PC-3 (cell line): ENCODE measurements around the gene CD81. TPM values are rescaled to one million over a fixed set of nuclear protein-coding genes. Genes with fewer than 3 reads are reported as not detected.

ENCODE experiments used
- ATAC-seq: fragments of 200-7000 bp; cut with Tn5 transposase; 2 replicates; pipeline ENCODE4 v1.9.1; 2020; ENCODE audit warnings: mild to moderate bottlenecking, moderate library complexity
- BruUV-seq: library from RNA; stranded (reverse); fragments of 400-500 nt; replicated peaks from 2 replicates; lab custom pipeline; 2021; lab: Mats Ljungman, UMichigan
- CTCF ChIA-PET: fragments of 300-600 bp; sonication (Branson Sonifier 250); formaldehyde crosslinking; loops from one replicate; lab custom pipeline; 2022; ENCODE audit warnings: antibody characterized with exemption; lab: Charles Lee
- POLR2A ChIA-PET: fragments of 300-600 bp; sonication (Branson Sonifier 250); formaldehyde crosslinking; loops from one replicate; lab custom pipeline; 2022; ENCODE audit warnings: antibody characterized with exemption; ENCODE audit not compliant: unreplicated experiment; lab: Charles Lee
- DNase-seq: peaks from one replicate; pipeline ENCODE4 v3.0.0-alpha.2; 2015
- H2AFZ ChIP-seq: fragments of 300-600 bp; sonication (generic); 2 replicates; pipeline ENCODE4 v1.6.0; 2016; ENCODE audit warnings: antibody characterized with exemption, low read length
- H3F3A ChIP-seq: fragments of 300-600 bp; sonication (generic); one replicate; pipeline ENCODE4 v1.6.0; 2017; ENCODE audit warnings: antibody characterized with exemption, low read length, control low read depth, mild to moderate bottlenecking; ENCODE audit not compliant: unreplicated experiment
- H3K27ac ChIP-seq: fragments of 300-600 bp; sonication (generic); 2 replicates; pipeline ENCODE4 v1.5.1; 2016; ENCODE audit warnings: mild to moderate bottlenecking, low read length
- H3K27me3 ChIP-seq: fragments of 300-600 bp; sonication (generic); 2 replicates; pipeline ENCODE4 v1.6.1; 2016; ENCODE audit warnings: low read length, mixed read lengths
- H3K36me3 ChIP-seq: fragments of 300-600 bp; sonication (generic); 2 replicates; pipeline ENCODE4 v1.6.1; 2016; ENCODE audit warnings: low read depth, mixed run types, low read length, mixed read lengths
- H3K4me1 ChIP-seq: fragments of 300-600 bp; sonication (generic); 2 replicates; pipeline ENCODE4 v1.5.1; 2016; ENCODE audit warnings: low read length; ENCODE audit not compliant: insufficient read depth
- H3K4me2 ChIP-seq: fragments of 300-600 bp; sonication (generic); 2 replicates; pipeline ENCODE4 v1.6.0; 2016; ENCODE audit warnings: low read length
- H3K4me3 ChIP-seq: fragments of 300-600 bp; sonication (generic); 2 replicates; pipeline ENCODE4 v1.5.1; 2016; ENCODE audit warnings: mild to moderate bottlenecking, low read length, mixed read lengths
- H3K79me2 ChIP-seq: fragments of 300-600 bp; sonication (generic); 2 replicates; pipeline ENCODE4 v1.6.1; 2017; ENCODE audit warnings: low read length, mixed read lengths
- H3K9ac ChIP-seq: fragments of 300-600 bp; sonication (generic); 2 replicates; pipeline ENCODE4 v1.6.0; 2016; ENCODE audit warnings: mild to moderate bottlenecking, low read length
- H3K9me2 ChIP-seq: fragments of 300-600 bp; sonication (generic); replicated peaks from 2 replicates; pipeline ENCODE4 v1.6.1; 2016; ENCODE audit warnings: mixed run types, low read length, mixed read lengths
- H3K9me3 ChIP-seq: fragments of 300-600 bp; sonication (generic); 2 replicates; pipeline ENCODE4 v1.6.1; 2016; ENCODE audit warnings: low read length, mixed read lengths
- H4K20me1 ChIP-seq: fragments of 300-600 bp; sonication (generic); 2 replicates; pipeline ENCODE4 v1.6.1; 2016; ENCODE audit warnings: low read length, mixed read lengths
- EZH2 ChIP-seq: fragments of 300-600 bp; sonication (generic); IDR thresholded peaks from one replicate; pipeline ENCODE4 v1.6.1; 2017; ENCODE audit warnings: antibody characterized with exemption, mild to moderate bottlenecking, low read length; ENCODE audit not compliant: unreplicated experiment
- EZH2phosphoT487 ChIP-seq: fragments of 300-600 bp; sonication (generic); IDR thresholded peaks from 2 replicates; pipeline ENCODE4 v1.6.1; 2018; ENCODE audit warnings: mild to moderate bottlenecking, antibody characterized with exemption, low read length, borderline replicate concordance
- intact Hi-C: fragments of 100-400 bp; cut with micrococcal nuclease; formaldehyde crosslinking; loops from 2 replicates; pipeline ENCODE4 v1.9.0; 2023
- total RNA-seq: library from RNA; depleted of rRNA; stranded (reverse); fragments of >200 nt; gene quantifications from 2 replicates; pipeline ENCODE4 v1.2.3, GENCODE V29; 2014
- TF ChIP-seq, protein P1 (sequence below): fragments of 300-600 bp; sonication (generic); conservative IDR thresholded peaks from 2 replicates; pipeline ENCODE4 v1.5.1; 2017; ENCODE audit warnings: antibody characterized with exemption, low read depth, mild to moderate bottlenecking, low read length

Gene CD81
- total RNA-seq, 1 experiment from 2014 or later = 134 TPM

DNA sequence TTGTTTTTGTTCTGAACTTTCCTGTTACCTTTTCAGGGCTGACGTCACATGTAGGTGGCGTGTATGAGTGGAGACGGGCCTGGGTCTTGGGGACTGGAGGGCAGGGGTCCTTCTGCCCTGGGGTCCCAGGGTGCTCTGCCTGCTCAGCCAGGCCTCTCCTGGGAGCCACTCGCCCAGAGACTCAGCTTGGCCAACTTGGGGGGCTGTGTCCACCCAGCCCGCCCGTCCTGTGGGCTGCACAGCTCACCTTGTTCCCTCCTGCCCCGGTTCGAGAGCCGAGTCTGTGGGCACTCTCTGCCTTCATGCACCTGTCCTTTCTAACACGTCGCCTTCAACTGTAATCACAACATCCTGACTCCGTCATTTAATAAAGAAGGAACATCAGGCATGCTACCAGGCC lies 19.9 kb downstream of the CD81 start:
- Histone ChIP-seq H3K9me3 (no peaks in the 10 kb centered on the region), H3K4me3 (no peak overlapping the region), H3K4me2 (no peak overlapping the region), H3K9ac (no peak overlapping the region), H3K79me2 (peaks cover 26% of the 10 kb centered on the region), H2AFZ (no peak overlapping the region), H3K27ac (no peak overlapping the region), H3K4me1 (peaks cover 11% of the 10 kb centered on the region), H3K36me3 (peaks cover under 1% of the 10 kb centered on the region; the same call in 1 of the 2 replicates), H3F3A (no peaks in the 10 kb centered on the region), H3K9me2 (no peaks in the 10 kb centered on the region), H4K20me1 (no peaks in the 10 kb centered on the region), H3K27me3 (no peaks in the 10 kb centered on the region)
- TF ChIP-seq EZH2 (no peak), EZH2phosphoT487 (no peak)
- TF ChIP-seq, protein P1, sequence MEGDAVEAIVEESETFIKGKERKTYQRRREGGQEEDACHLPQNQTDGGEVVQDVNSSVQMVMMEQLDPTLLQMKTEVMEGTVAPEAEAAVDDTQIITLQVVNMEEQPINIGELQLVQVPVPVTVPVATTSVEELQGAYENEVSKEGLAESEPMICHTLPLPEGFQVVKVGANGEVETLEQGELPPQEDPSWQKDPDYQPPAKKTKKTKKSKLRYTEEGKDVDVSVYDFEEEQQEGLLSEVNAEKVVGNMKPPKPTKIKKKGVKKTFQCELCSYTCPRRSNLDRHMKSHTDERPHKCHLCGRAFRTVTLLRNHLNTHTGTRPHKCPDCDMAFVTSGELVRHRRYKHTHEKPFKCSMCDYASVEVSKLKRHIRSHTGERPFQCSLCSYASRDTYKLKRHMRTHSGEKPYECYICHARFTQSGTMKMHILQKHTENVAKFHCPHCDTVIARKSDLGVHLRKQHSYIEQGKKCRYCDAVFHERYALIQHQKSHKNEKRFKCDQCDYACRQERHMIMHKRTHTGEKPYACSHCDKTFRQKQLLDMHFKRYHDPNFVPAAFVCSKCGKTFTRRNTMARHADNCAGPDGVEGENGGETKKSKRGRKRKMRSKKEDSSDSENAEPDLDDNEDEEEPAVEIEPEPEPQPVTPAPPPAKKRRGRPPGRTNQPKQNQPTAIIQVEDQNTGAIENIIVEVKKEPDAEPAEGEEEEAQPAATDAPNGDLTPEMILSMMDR = no peak
- BruUV-seq = no TSS peak
- POLR2A ChIA-PET = no interaction called here
- DNase-seq = no peak
- intact Hi-C loops = no loop called here
- CTCF ChIA-PET = no interaction called here
- ATAC-seq = no peak

GRCh38 chr11:2398664-2399355 lies 21.7 kb downstream of the CD81 start:
- BruUV-seq = no TSS peak
- no peak overlapping the region for H2AFZ ChIP-seq
- H3K36me3 ChIP-seq = peaks cover 5% of the 10 kb centered on the region; the same call in 1 of the 2 replicates
- peak overlapping the region; percentile 85; the same call in 1 of the 2 replicates for H3K27ac ChIP-seq
- no peaks in the 10 kb centered on the region for H4K20me1 ChIP-seq
- H3K4me2 ChIP-seq = peak overlapping the region; percentile 99
- TF ChIP-seq, protein P1 = no peak
- TF ChIP-seq EZH2phosphoT487 = no peak
- TF ChIP-seq EZH2 = no peak
- intact Hi-C loops = no loop called here
- H3K4me3 ChIP-seq = peak overlapping the region; percentile 87
- no peaks in the 10 kb centered on the region for H3K27me3 ChIP-seq
- peaks cover 31% of the 10 kb centered on the region for H3K79me2 ChIP-seq
- H3K9ac ChIP-seq = peak overlapping the region; percentile 98; the same call in 1 of the 2 replicates
- POLR2A ChIA-PET = no interaction called here
- peaks cover 11% of the 10 kb centered on the region for H3K4me1 ChIP-seq
- no peaks in the 10 kb centered on the region for H3F3A ChIP-seq
- H3K9me2 ChIP-seq = no peaks in the 10 kb centered on the region
- DNase-seq (no peak), ATAC-seq (no peak)
- no peaks in the 10 kb centered on the region for H3K9me3 ChIP-seq
- CTCF ChIA-PET = no interaction called here

- no TSS peak for BruUV-seq
- Histone ChIP-seq H3F3A (no peaks in the 10 kb centered on the region), H3K9me2 (no peaks in the 10 kb centered on the region), H2AFZ (peak overlapping the region; percentile 70), H3K9ac (peak overlapping the region; percentile 98), H4K20me1 (no peaks in the 10 kb centered on the region), H3K9me3 (no peaks in the 10 kb centered on the region), H3K27ac (peak overlapping the region; percentile 85), H3K79me2 (peaks cover 31% of the 10 kb centered on the region), H3K4me1 (peaks cover 11% of the 10 kb centered on the region), H3K27me3 (no peaks in the 10 kb centered on the region), H3K4me3 (peak overlapping the region; percentile 87), H3K4me2 (peak overlapping the region; percentile 99), H3K36me3 (peaks cover 5% of the 10 kb centered on the region; the same call in 1 of the 2 replicates)
- CTCF ChIA-PET = interaction anchor here (1.3 kb wide), 1 partner anchor 20 kb away, joined by 21 read pairs; no protein-coding TSS in a partner anchor
- POLR2A ChIA-PET = no interaction called here
- DNase-seq (no peak), ATAC-seq (peak; percentile 4)
- intact Hi-C loops = loop anchor here (1.0 to 5.0 kb wide), 3 partner anchors 21 to 217 kb away; partner anchors contain the start of gene CD81
- TF ChIP-seq, protein P1 = no peak
- TF ChIP-seq EZH2phosphoT487 = no peak
- TF ChIP-seq EZH2 = no peak
These were observed 22.5 kb downstream of the CD81 start for GRCh38 chr11:2399488-2400068.
